ENCODE data around the gene CCNT1. TPM values are rescaled to one million over a fixed set of nuclear protein-coding genes. Genes with fewer than 3 reads are reported as not detected.

The CCNT1 gene
- total and polyA plus RNA-seq, 10 of the 15 experiments (the other 5 are each of a cell fraction or from before 2014, with no cell fraction given), result 6.3 to 37.3 (median 20.0) TPM

DNA sequence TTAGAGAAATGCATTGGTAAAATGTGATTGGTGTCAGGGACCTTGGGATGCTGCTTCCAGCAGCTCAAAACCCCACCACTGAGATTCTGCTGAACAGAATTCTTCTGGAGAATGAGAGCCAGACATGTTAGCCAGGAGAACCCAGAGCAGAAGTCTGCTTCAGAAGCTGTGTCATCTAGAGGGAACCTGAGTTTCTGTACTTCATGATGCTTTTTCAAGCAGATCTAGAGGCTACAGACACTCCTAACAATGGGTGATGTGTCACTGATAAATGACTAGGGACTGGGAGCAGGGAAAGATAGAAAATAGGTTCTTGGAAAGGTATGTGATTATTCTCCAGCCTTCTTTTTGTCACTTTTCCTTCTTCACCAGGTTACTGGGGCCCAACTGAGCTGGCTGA, 76.1 kb downstream of the CCNT1 start:
- ChIA-PET POLR2A (no interaction called here), RAD21 (ENCODE audit: unreplicated experiment) (no interaction called here), SMC1A (ENCODE audit: uncharacterized antibody, unreplicated experiment) (no interaction called here), CTCF (interaction anchor here (1.3 kb wide), 1 partner anchor 23 kb away, joined by 3 read pairs; no protein-coding TSS in a partner anchor)
- H3K4me3 ChIP-seq, result no peak overlapping the region
- BruUV-seq (replicated peaks), result no TSS peak
- no peak for ATAC-seq
- no peaks in the 10 kb centered on the region for H3K9me3 ChIP-seq (replicated peaks; ENCODE audit: control insufficient read depth, insufficient read depth, low read length)
- no peak for DNase-seq (ENCODE audit: low read depth, low spot score)
- intact Hi-C loops (cut with micrococcal nuclease; ENCODE audit: unreplicated experiment) (no loop called here), in situ Hi-C loops (cut with MboI) (no loop called here)
- no peaks in the 10 kb centered on the region for H3K4me1 ChIP-seq (ENCODE audit: control insufficient read depth, insufficient read depth, low read length)
- no peak overlapping the region for H3K9ac ChIP-seq (ENCODE audit: control insufficient read depth, insufficient read depth, low read length)
- no peak for TF ChIP-seq ZNF622 (IDR thresholded peaks at IDR 0.05)
- TF ChIP-seq, protein P1, sequence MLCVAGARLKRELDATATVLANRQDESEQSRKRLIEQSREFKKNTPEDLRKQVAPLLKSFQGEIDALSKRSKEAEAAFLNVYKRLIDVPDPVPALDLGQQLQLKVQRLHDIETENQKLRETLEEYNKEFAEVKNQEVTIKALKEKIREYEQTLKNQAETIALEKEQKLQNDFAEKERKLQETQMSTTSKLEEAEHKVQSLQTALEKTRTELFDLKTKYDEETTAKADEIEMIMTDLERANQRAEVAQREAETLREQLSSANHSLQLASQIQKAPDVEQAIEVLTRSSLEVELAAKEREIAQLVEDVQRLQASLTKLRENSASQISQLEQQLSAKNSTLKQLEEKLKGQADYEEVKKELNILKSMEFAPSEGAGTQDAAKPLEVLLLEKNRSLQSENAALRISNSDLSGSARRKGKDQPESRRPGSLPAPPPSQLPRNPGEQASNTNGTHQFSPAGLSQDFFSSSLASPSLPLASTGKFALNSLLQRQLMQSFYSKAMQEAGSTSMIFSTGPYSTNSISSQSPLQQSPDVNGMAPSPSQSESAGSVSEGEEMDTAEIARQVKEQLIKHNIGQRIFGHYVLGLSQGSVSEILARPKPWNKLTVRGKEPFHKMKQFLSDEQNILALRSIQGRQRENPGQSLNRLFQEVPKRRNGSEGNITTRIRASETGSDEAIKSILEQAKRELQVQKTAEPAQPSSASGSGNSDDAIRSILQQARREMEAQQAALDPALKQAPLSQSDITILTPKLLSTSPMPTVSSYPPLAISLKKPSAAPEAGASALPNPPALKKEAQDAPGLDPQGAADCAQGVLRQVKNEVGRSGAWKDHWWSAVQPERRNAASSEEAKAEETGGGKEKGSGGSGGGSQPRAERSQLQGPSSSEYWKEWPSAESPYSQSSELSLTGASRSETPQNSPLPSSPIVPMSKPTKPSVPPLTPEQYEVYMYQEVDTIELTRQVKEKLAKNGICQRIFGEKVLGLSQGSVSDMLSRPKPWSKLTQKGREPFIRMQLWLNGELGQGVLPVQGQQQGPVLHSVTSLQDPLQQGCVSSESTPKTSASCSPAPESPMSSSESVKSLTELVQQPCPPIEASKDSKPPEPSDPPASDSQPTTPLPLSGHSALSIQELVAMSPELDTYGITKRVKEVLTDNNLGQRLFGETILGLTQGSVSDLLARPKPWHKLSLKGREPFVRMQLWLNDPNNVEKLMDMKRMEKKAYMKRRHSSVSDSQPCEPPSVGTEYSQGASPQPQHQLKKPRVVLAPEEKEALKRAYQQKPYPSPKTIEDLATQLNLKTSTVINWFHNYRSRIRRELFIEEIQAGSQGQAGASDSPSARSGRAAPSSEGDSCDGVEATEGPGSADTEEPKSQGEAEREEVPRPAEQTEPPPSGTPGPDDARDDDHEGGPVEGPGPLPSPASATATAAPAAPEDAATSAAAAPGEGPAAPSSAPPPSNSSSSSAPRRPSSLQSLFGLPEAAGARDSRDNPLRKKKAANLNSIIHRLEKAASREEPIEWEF (IDR thresholded peaks at IDR 0.05; ENCODE audit: insufficient replicate concordance, low read depth, low read length), result no peak
- TF ChIP-seq YY1 (IDR thresholded peaks at IDR 0.05; ENCODE audit: low read depth, low read length), result no peak
- TF ChIP-seq PML (IDR thresholded peaks at IDR 0.05; ENCODE audit: low read length), result no peak
- no peak for TF ChIP-seq MLLT1 (IDR thresholded peaks at IDR 0.05)
- no peak overlapping the region for H3K4me2 ChIP-seq (ENCODE audit: control insufficient read depth, insufficient read depth)
- no peaks in the 10 kb centered on the region for H4K20me1 ChIP-seq (ENCODE audit: control insufficient read depth, insufficient read depth)
- H3K27ac ChIP-seq (ENCODE audit: control insufficient read depth, insufficient read depth), result no peak overlapping the region
- no peak for FAIRE-seq
- H3K36me3 ChIP-seq (ENCODE audit: control insufficient read depth in 2 of 2, insufficient read depth in 2 of 2, low read length in 1 of 2), result peaks cover 0 to 5% of the 10 kb centered on the region in 2 experiments; a peak in 1 of 4 replicates
- no peaks in the 10 kb centered on the region for H3K79me2 ChIP-seq (ENCODE audit: control insufficient read depth, insufficient read depth, low read length)
- H3K27me3 ChIP-seq (replicated peaks in 1 of 2; ENCODE audit: control insufficient read depth in 2 of 2, insufficient read depth in 2 of 2, low read length in 1 of 2), result no peaks in the 10 kb centered on the region; a peak in 1 of 4 replicates
- no peak overlapping the region for H2AFZ ChIP-seq (ENCODE audit: control insufficient read depth, low read depth, low read length)

MicroRNA genes within 50 kb of the gene (microRNA counts, 767-probe panel; counts per million panel counts)
- microRNA hsa-miR-1291, result 1,125 counts per million, percentile 35 among the panel's probes with 10 or more counts

Small RNA genes lying within 50 kb of the gene (microRNA-seq; reads per million reads assigned to microRNA genes)
- gene MIR1291, result 2.6 reads per million, percentile 11 among the genes with 10 or more reads in this experiment

Small RNA genes lying within 50 kb of the gene (small RNA-seq; reads per million reads assigned to genes)
- not detected for gene MIR1291
- 1.2 reads per million, percentile 40 among the genes with 10 or more reads in this experiment for gene SNORA2A
- 0.82 reads per million, percentile 25 among the genes with 10 or more reads in this experiment for gene SNORA2B
- gene SNORA2C, result 0.27 reads per million

Other genes with a start within 250 kb of the CCNT1 start
Only the 7 nearest of the 11 such genes appear.
- not detected in 2 replicates for gene OR8S1, start 191.1 kb downstream of the CCNT1 start, total RNA-seq (2014; rRNA removed)
- not detected in 2 replicates for gene OR8S1, start 191.1 kb downstream of the CCNT1 start, total RNA-seq (2014; rRNA removed; fragmentation: Illumina TruSeq; extraction: Trizol)
- gene OR8S1, start 191.1 kb downstream of the CCNT1 start, total RNA-seq (2021), result not detected in 2 replicates
- gene OR8S1, start 191.1 kb downstream of the CCNT1 start, polyA plus RNA-seq (2011; rRNA removed), result not detected in 2 replicates
- gene OR8S1, start 191.1 kb downstream of the CCNT1 start, polyA plus RNA-seq (2014; fragmentation: Illumina TruSeq; extraction: Trizol), result not detected in 2 replicates
- gene OR8S1, start 191.1 kb downstream of the CCNT1 start, polyA plus RNA-seq (2014; fragmentation: Nextera tagmentation; extraction: Ambion mirVana), result not detected
- gene OR8S1, start 191.1 kb downstream of the CCNT1 start, polyA plus RNA-seq (2014; rRNA removed), result not detected in 2 replicates
- gene OR8S1, start 191.1 kb downstream of the CCNT1 start, polyA plus RNA-seq (2016; fragmentation: Nextera tagmentation; extraction: Ambion mirVana), result not detected
- not detected in 2 replicates for gene LALBA, start 146.7 kb downstream of the CCNT1 start, total RNA-seq (2014; rRNA removed)
- not detected in 2 replicates for gene LALBA, start 146.7 kb downstream of the CCNT1 start, total RNA-seq (2014; rRNA removed; fragmentation: Illumina TruSeq; extraction: Trizol)
- not detected in 2 replicates for gene LALBA, start 146.7 kb downstream of the CCNT1 start, total RNA-seq (2021)
- gene LALBA, start 146.7 kb downstream of the CCNT1 start, polyA plus RNA-seq (2011; rRNA removed), result not detected in 2 replicates
- gene LALBA, start 146.7 kb downstream of the CCNT1 start, polyA plus RNA-seq (2014; fragmentation: Illumina TruSeq; extraction: Trizol), result not detected in 2 replicates
- not detected for gene LALBA, start 146.7 kb downstream of the CCNT1 start, polyA plus RNA-seq (2014; fragmentation: Nextera tagmentation; extraction: Ambion mirVana)
- gene LALBA, start 146.7 kb downstream of the CCNT1 start, polyA plus RNA-seq (2014; rRNA removed), result not detected in 2 replicates
- not detected for gene LALBA, start 146.7 kb downstream of the CCNT1 start, polyA plus RNA-seq (2016; fragmentation: Nextera tagmentation; extraction: Ambion mirVana)
- 43.0 and 46.7 TPM in 2 replicates for gene KANSL2, start 34.5 kb downstream of the CCNT1 start, total RNA-seq (2014; rRNA removed)
- 38.7 and 39.8 TPM in 2 replicates for gene KANSL2, start 34.5 kb downstream of the CCNT1 start, total RNA-seq (2014; rRNA removed; fragmentation: Illumina TruSeq; extraction: Trizol)
- 28.1 and 28.6 TPM in 2 replicates for gene KANSL2, start 34.5 kb downstream of the CCNT1 start, total RNA-seq (2021)
- 52.9 and 54.3 TPM in 2 replicates for gene KANSL2, start 34.5 kb downstream of the CCNT1 start, polyA plus RNA-seq (2011; rRNA removed)
- 33.7 and 35.3 TPM in 2 replicates for gene KANSL2, start 34.5 kb downstream of the CCNT1 start, polyA plus RNA-seq (2014; fragmentation: Illumina TruSeq; extraction: Trizol)
- 10 to 100 TPM; 39.0 to 54.8 TPM for gene KANSL2, start 34.5 kb downstream of the CCNT1 start, polyA plus RNA-seq (2014; fragmentation: Nextera tagmentation; extraction: Ambion mirVana)
- gene KANSL2, start 34.5 kb downstream of the CCNT1 start, polyA plus RNA-seq (2014; rRNA removed), result 32.1 and 33.7 TPM in 2 replicates
- gene KANSL2, start 34.5 kb downstream of the CCNT1 start, polyA plus RNA-seq (2016; fragmentation: Nextera tagmentation; extraction: Ambion mirVana), result 10 to 100 TPM; 42.1 to 42.3 TPM
- 0.05 and 0.11 TPM in 2 replicates for gene ADCY6, start 72.4 kb upstream of the CCNT1 start, total RNA-seq (2014; rRNA removed)
- 0.04 and 0.37 TPM in 2 replicates for gene ADCY6, start 72.4 kb upstream of the CCNT1 start, total RNA-seq (2014; rRNA removed; fragmentation: Illumina TruSeq; extraction: Trizol)
- gene ADCY6, start 72.4 kb upstream of the CCNT1 start, total RNA-seq (2021), result 0.36 and 0.61 TPM in 2 replicates
- gene ADCY6, start 72.4 kb upstream of the CCNT1 start, polyA plus RNA-seq (2011; rRNA removed), result 1.2 and 2.0 TPM in 2 replicates
- 0.19 TPM in 1 of 2 replicates, not detected in the other for gene ADCY6, start 72.4 kb upstream of the CCNT1 start, polyA plus RNA-seq (2014; fragmentation: Illumina TruSeq; extraction: Trizol)
- under 1 TPM; 0.07 to 0.14 TPM for gene ADCY6, start 72.4 kb upstream of the CCNT1 start, polyA plus RNA-seq (2014; fragmentation: Nextera tagmentation; extraction: Ambion mirVana)
- gene ADCY6, start 72.4 kb upstream of the CCNT1 start, polyA plus RNA-seq (2014; rRNA removed), result 0.24 and 0.66 TPM in 2 replicates
- gene ADCY6, start 72.4 kb upstream of the CCNT1 start, polyA plus RNA-seq (2016; fragmentation: Nextera tagmentation; extraction: Ambion mirVana), result under 1 TPM in 1 of 2 experiments, not detected in 1; 0.03 TPM
- 1.0 and 1.3 TPM in 2 replicates for gene CACNB3, start 101.8 kb upstream of the CCNT1 start, total RNA-seq (2014; rRNA removed)
- 0.83 and 1.9 TPM in 2 replicates for gene CACNB3, start 101.8 kb upstream of the CCNT1 start, total RNA-seq (2014; rRNA removed; fragmentation: Illumina TruSeq; extraction: Trizol)
- gene CACNB3, start 101.8 kb upstream of the CCNT1 start, total RNA-seq (2021), result 2.6 and 2.7 TPM in 2 replicates
- 3.8 and 5.0 TPM in 2 replicates for gene CACNB3, start 101.8 kb upstream of the CCNT1 start, polyA plus RNA-seq (2011; rRNA removed)
- gene CACNB3, start 101.8 kb upstream of the CCNT1 start, polyA plus RNA-seq (2014; fragmentation: Illumina TruSeq; extraction: Trizol), result 1.00 and 1.5 TPM in 2 replicates
- under 1 TPM; 0.80 to 0.86 TPM for gene CACNB3, start 101.8 kb upstream of the CCNT1 start, polyA plus RNA-seq (2014; fragmentation: Nextera tagmentation; extraction: Ambion mirVana)
- gene CACNB3, start 101.8 kb upstream of the CCNT1 start, polyA plus RNA-seq (2014; rRNA removed), result 1.9 and 2.3 TPM in 2 replicates
- 1 to 10 TPM in 1 of 2 experiments, under 1 TPM in 1; 0.78 to 2.1 TPM for gene CACNB3, start 101.8 kb upstream of the CCNT1 start, polyA plus RNA-seq (2016; fragmentation: Nextera tagmentation; extraction: Ambion mirVana)
- 80.3 and 81.4 TPM in 2 replicates for gene DDX23, start 135.5 kb upstream of the CCNT1 start, total RNA-seq (2014; rRNA removed)
- gene DDX23, start 135.5 kb upstream of the CCNT1 start, total RNA-seq (2014; rRNA removed; fragmentation: Illumina TruSeq; extraction: Trizol), result 86.2 and 91.8 TPM in 2 replicates
- gene DDX23, start 135.5 kb upstream of the CCNT1 start, total RNA-seq (2021), result 82.7 and 95.2 TPM in 2 replicates
- gene DDX23, start 135.5 kb upstream of the CCNT1 start, polyA plus RNA-seq (2011; rRNA removed), result 68.4 and 73.1 TPM in 2 replicates
- 107 and 112 TPM in 2 replicates for gene DDX23, start 135.5 kb upstream of the CCNT1 start, polyA plus RNA-seq (2014; fragmentation: Illumina TruSeq; extraction: Trizol)
- gene DDX23, start 135.5 kb upstream of the CCNT1 start, polyA plus RNA-seq (2014; fragmentation: Nextera tagmentation; extraction: Ambion mirVana), result 10 to 100 TPM; 25.8 to 36.3 TPM
- 79.2 and 83.3 TPM in 2 replicates for gene DDX23, start 135.5 kb upstream of the CCNT1 start, polyA plus RNA-seq (2014; rRNA removed)
- 10 to 100 TPM; 71.1 to 73.4 TPM for gene DDX23, start 135.5 kb upstream of the CCNT1 start, polyA plus RNA-seq (2016; fragmentation: Nextera tagmentation; extraction: Ambion mirVana)
- 1.5 and 2.0 TPM in 2 replicates for gene RND1, start 149.2 kb upstream of the CCNT1 start, total RNA-seq (2014; rRNA removed)
- 1.2 and 1.3 TPM in 2 replicates for gene RND1, start 149.2 kb upstream of the CCNT1 start, total RNA-seq (2014; rRNA removed; fragmentation: Illumina TruSeq; extraction: Trizol)
- 3.8 and 4.2 TPM in 2 replicates for gene RND1, start 149.2 kb upstream of the CCNT1 start, total RNA-seq (2021)
- 3.7 and 5.1 TPM in 2 replicates for gene RND1, start 149.2 kb upstream of the CCNT1 start, polyA plus RNA-seq (2011; rRNA removed)
- gene RND1, start 149.2 kb upstream of the CCNT1 start, polyA plus RNA-seq (2014; fragmentation: Illumina TruSeq; extraction: Trizol), result 3.3 and 3.7 TPM in 2 replicates
- under 1 TPM; 0.24 to 0.42 TPM for gene RND1, start 149.2 kb upstream of the CCNT1 start, polyA plus RNA-seq (2014; fragmentation: Nextera tagmentation; extraction: Ambion mirVana)
- 3.2 and 3.6 TPM in 2 replicates for gene RND1, start 149.2 kb upstream of the CCNT1 start, polyA plus RNA-seq (2014; rRNA removed)
- 1 to 10 TPM; 1.1 to 1.5 TPM for gene RND1, start 149.2 kb upstream of the CCNT1 start, polyA plus RNA-seq (2016; fragmentation: Nextera tagmentation; extraction: Ambion mirVana)